HG03457 (cell line): Measurements from ENCODE around the gene FBXW11.

Experiments
- ATAC-seq: cut with Tn5 transposase; IDR thresholded peaks from one replicate; pipeline ENCODE4 v1.9.1; 2021; ENCODE audit warnings: moderate number of reproducible peaks; ENCODE audit not compliant: unreplicated experiment

FBXW11 gene

GRCh38 chr5:171813813-171814490, 192.5 kb downstream of the FBXW11 start:
- ATAC-seq, result no peak

- no peak for ATAC-seq
Measured at GRCh38 chr5:171813270-171813669, 193.2 kb downstream of the FBXW11 start.
